ENCODE data around the gene GOLGA1. TPM values are rescaled to one million over a fixed set of nuclear protein-coding genes. Genes with fewer than 3 reads are reported as not detected.

Gene GOLGA1, protein sequence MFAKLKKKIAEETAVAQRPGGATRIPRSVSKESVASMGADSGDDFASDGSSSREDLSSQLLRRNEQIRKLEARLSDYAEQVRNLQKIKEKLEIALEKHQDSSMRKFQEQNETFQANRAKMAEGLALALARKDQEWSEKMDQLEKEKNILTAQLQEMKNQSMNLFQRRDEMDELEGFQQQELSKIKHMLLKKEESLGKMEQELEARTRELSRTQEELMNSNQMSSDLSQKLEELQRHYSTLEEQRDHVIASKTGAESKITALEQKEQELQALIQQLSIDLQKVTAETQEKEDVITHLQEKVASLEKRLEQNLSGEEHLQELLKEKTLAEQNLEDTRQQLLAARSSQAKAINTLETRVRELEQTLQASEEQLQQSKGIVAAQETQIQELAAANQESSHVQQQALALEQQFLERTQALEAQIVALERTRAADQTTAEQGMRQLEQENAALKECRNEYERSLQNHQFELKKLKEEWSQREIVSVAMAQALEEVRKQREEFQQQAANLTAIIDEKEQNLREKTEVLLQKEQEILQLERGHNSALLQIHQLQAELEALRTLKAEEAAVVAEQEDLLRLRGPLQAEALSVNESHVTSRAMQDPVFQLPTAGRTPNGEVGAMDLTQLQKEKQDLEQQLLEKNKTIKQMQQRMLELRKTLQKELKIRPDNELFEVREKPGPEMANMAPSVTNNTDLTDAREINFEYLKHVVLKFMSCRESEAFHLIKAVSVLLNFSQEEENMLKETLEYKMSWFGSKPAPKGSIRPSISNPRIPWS
- 10 to 100 TPM in 3 of 4 donors, 1 to 10 TPM in 1; 6.7 to 25.7 (median 15.4) TPM for total RNA-seq

DNA sequence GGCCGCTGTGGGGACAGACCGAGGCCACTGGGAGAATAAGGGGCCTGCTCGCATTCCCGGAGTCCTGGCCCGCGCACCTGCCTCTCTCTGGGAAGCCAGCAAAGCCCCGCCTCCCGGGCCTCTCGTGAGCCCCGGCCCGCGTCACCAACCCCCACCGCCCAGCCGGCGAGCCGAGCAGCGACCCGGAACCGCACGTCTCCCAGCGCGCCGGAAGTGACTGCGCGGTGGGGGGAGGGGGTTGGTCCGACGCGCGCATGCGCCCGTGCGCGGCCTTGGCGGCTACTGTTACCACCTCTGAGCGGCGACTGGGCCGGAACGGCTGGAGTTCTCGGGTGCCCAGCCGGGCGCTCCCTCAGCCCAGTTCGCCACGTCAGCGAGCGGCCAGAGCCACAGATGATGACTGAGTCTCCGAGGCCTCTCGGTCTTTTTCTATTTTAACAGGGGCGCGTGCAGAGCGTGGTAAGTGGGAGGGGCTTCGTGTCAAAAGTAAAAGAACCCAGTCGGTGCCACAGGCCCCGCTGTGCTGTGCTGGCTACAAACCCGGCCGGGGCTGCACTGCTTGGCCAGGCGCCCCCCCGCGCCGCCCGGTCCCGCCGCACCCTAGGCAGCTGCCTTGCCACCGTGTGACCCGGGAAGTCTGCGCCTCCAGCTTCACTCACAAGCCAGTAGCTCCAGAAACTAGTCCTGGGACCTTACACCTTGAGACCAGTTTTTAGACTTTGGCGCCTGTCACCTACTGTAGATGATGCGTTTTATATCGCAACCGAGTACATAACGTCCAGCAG is at the start of gene GOLGA1:
TSS of gene GOLGA1 (minus strand) at position 190 of the 785 bp plus-strand sequence. CDS start 2,372 bp downstream, outside the sequence.
- Histone ChIP-seq H3K36me3 (no peaks in the 10 kb centered on the region), H3K4me1 (peaks cover 0 to 5% of the 10 kb centered on the region in 2 donors), H3K27me3 (no peaks in the 10 kb centered on the region), H3K27ac (peak within 1 kb of the TSS; percentile 89 to 90), H3K4me3 (peak within 1 kb of the TSS; percentile 58 to 71), H3K9me3 (no peaks in the 10 kb centered on the region)
- intact Hi-C loops (cut with DNase I; ENCODE audit: low total_unique reads): no loop called here
- peak; percentile 79 to 90 for TF ChIP-seq POLR2A (IDR thresholded peaks at IDR 0.05)
- TF ChIP-seq, protein P1, sequence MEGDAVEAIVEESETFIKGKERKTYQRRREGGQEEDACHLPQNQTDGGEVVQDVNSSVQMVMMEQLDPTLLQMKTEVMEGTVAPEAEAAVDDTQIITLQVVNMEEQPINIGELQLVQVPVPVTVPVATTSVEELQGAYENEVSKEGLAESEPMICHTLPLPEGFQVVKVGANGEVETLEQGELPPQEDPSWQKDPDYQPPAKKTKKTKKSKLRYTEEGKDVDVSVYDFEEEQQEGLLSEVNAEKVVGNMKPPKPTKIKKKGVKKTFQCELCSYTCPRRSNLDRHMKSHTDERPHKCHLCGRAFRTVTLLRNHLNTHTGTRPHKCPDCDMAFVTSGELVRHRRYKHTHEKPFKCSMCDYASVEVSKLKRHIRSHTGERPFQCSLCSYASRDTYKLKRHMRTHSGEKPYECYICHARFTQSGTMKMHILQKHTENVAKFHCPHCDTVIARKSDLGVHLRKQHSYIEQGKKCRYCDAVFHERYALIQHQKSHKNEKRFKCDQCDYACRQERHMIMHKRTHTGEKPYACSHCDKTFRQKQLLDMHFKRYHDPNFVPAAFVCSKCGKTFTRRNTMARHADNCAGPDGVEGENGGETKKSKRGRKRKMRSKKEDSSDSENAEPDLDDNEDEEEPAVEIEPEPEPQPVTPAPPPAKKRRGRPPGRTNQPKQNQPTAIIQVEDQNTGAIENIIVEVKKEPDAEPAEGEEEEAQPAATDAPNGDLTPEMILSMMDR (IDR thresholded peaks at IDR 0.05): peak in 1 of 4 experiments; percentile 30
- DNase-seq: peak; percentile 95 to 96

DNA sequence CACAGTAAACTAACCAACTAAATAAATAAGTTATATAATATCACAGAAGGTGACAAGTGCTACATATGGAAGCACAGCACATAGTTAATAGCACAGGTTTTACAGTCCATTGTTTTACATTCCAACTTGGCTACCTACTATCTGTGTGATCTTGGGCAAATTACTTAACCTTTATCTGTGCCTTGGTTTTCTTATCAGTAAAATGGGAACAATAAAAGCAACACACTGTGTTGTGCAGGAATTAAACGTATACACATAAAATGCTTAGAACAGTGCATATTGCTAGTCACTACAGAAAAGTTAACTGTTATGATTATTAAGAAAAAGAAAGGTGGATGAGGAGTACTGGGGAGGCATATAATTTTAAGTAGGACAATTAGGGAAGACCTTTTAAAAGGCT is 42.8 kb upstream of the GOLGA1 start:
- Histone ChIP-seq H3K4me1 (no peaks in the 10 kb centered on the region), H3K27me3 (no peaks in the 10 kb centered on the region), H3K27ac (no peak overlapping the region), H3K9me3 (no peaks in the 10 kb centered on the region), H3K36me3 (no peaks in the 10 kb centered on the region), H3K4me3 (no peak overlapping the region)
- intact Hi-C loops (cut with DNase I; ENCODE audit: low total_unique reads): no loop called here
- no peak for DNase-seq
- TF ChIP-seq POLR2A (IDR thresholded peaks at IDR 0.05): no peak
- TF ChIP-seq, protein P1 (IDR thresholded peaks at IDR 0.05): no peak

DNA sequence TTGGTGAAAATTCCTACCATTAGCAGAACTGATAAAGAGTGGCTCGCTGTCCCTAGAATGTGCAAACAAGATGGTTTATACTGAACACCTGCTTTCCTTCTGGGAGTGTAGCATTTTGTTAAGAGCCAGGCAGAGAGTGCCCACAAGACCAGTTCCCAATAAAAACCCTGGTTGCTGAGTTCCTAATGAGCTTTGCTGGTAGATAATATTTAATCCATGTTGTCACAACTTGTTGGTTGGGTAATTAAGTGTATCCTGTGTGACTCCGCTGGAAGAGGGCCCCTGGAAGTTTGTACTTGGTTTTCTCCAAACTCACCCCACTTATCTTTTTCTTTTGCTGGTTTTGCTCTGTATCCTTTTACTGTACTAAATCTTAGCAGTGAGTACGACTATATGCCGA is 39.5 kb upstream of the GOLGA1 start:
- intact Hi-C loops (cut with DNase I; ENCODE audit: low total_unique reads): no loop called here

DNA sequence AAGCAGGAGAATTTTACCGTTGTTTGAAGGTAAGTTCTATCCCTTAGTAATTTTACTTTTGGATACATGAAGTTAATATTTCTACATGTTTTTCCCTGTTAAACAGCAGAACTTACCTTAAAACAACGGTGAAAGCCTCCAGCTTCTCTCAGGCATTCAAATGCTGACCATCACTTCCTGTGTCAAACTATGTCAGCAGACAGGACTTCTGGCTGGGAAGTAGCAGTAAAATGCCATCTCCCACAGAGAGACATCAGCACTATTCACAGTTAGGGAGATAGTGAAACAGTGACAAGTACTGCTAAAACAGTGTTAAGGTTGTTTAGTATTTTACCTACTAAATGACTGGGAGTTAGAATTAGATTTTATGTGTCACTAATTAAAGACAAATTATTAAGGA is 34.2 kb upstream of the GOLGA1 start:
- Histone ChIP-seq H3K4me3 (no peak overlapping the region), H3K27me3 (no peaks in the 10 kb centered on the region), H3K4me1 (no peaks in the 10 kb centered on the region), H3K9me3 (no peaks in the 10 kb centered on the region), H3K36me3 (no peaks in the 10 kb centered on the region), H3K27ac (no peak overlapping the region)
- TF ChIP-seq, protein P1 (IDR thresholded peaks at IDR 0.05): no peak
- TF ChIP-seq POLR2A (IDR thresholded peaks at IDR 0.05): no peak
- intact Hi-C loops (cut with DNase I; ENCODE audit: low total_unique reads): no loop called here
- DNase-seq: no peak

More for the DNA sequence above, 39.5 kb upstream of the GOLGA1 start:
- TF ChIP-seq, protein P1 (IDR thresholded peaks at IDR 0.05): no peak
- TF ChIP-seq POLR2A (IDR thresholded peaks at IDR 0.05): no peak
- Histone ChIP-seq H3K9me3 (no peaks in the 10 kb centered on the region), H3K4me3 (no peak overlapping the region), H3K4me1 (no peaks in the 10 kb centered on the region), H3K36me3 (no peaks in the 10 kb centered on the region), H3K27ac (no peak overlapping the region), H3K27me3 (no peaks in the 10 kb centered on the region)
- DNase-seq: no peak

Data from uterus (tissue), 4 donors.